HepG2 (cell line): ENCODE data around the gene CNEP1R1. TPM values are rescaled to one million over a fixed set of nuclear protein-coding genes. Genes with fewer than 3 reads are reported as not detected.
A peak's percentile ranks its signal among the peaks of the same experiment; 100 is the strongest.

Source experiments
- ATAC-seq: fragments of 200-7000 bp; cut with Tn5 transposase; 3 replicates; pipeline ENCODE4 v1.9.1; 2020; ENCODE audit warnings: mild to moderate bottlenecking, moderate library complexity
- BruUV-seq: library from RNA; stranded (reverse); fragments of 400-500 nt; replicated peaks from 2 replicates; lab custom pipeline; 2021; lab: Mats Ljungman, UMichigan
- CTCF ChIA-PET: fragments of 300-600 bp; formaldehyde crosslinking; extraction: SDS; loops from one replicate; lab custom pipeline; 2021; ENCODE audit warnings: low total read pairs, inconsistent platforms, low intra/inter-chr PET ratio; lab: Yijun Ruan, JAX
- POLR2A ChIA-PET: fragments of 350-600 bp; sonication (Branson Sonifier 250); formaldehyde crosslinking; loops from one replicate; lab custom pipeline; 2020; ENCODE audit warnings: antibody characterized with exemption, inconsistent platforms; lab: Yijun Ruan, JAX
- DNase-seq: peaks from one replicate; pipeline ENCODE4 v3.0.0-alpha.2; 2015; ENCODE audit warnings: low spot score
- FAIRE-seq: peaks from 3 replicates; lab custom pipeline; 2011; peaks lifted over from hg19 to GRCh38; lab: Jason Lieb, UNC
- H2AFZ ChIP-seq: one replicate; pipeline ENCODE4 v1.6.1; 2011; ENCODE audit warnings: low read length, inconsistent platforms
- H3K27ac ChIP-seq: fragments of 300-600 bp; 3 replicates; pipeline ENCODE4 v1.8.0; 2011; ENCODE audit warnings: mixed run types, mild to moderate bottlenecking, mixed read lengths, low read length, inconsistent platforms; ENCODE audit not compliant: insufficient read depth; ENCODE audit errors: extremely low read length
- H3K27me3 ChIP-seq, 2 experiments: fragments of 200-600 bp in 1 of 2; 2 replicates in 1 of 2; 3 replicates in 1 of 2; pipeline versions ENCODE4 v1.6.0 to v1.8.0; 2011; ENCODE audit warnings: low read length in 2 of 2, mild to moderate bottlenecking in 2 of 2, moderate library complexity in 2 of 2, inconsistent platforms in 1 of 2; ENCODE audit not compliant: insufficient read depth in 2 of 2, control insufficient read depth in 1 of 2
- H3K36me3 ChIP-seq, 2 experiments: fragments of 200-600 bp in 1 of 2; replicated peaks in 1 of 2; 2 replicates in 1 of 2; 3 replicates in 1 of 2; pipeline versions ENCODE4 v1.5.1 to v1.8.0; 2011; ENCODE audit warnings: low read length in 2 of 2, inconsistent platforms in 1 of 2; ENCODE audit not compliant: insufficient read depth in 2 of 2, control insufficient read depth in 1 of 2
- H3K4me1 ChIP-seq: 2 replicates; pipeline ENCODE4 v1.5.1; 2012; ENCODE audit warnings: low read length, inconsistent platforms; ENCODE audit not compliant: insufficient read depth
- H3K4me2 ChIP-seq: 2 replicates; pipeline ENCODE4 v1.6.0; 2011; ENCODE audit warnings: low read depth, low read length, inconsistent platforms
- H3K4me3 ChIP-seq, 3 experiments: fragments of 200-600 bp in 1 of 3; sonication (generic), shearing (Covaris generic) in 1 of 3; replicated peaks in 1 of 3; 2 replicates each; pipeline ENCODE4 v1.5.1; 2011 to 2016; ENCODE audit warnings: low read length in 3 of 3, inconsistent platforms in 2 of 3, low read depth in 2 of 3, mild to moderate bottlenecking in 2 of 3, control low read depth in 1 of 3, mixed read lengths in 1 of 3; ENCODE audit not compliant: insufficient read depth in 1 of 3
- H3K79me2 ChIP-seq: one replicate; pipeline ENCODE4 v1.6.1; 2011; ENCODE audit warnings: low read length, inconsistent platforms; ENCODE audit not compliant: insufficient read depth
- H3K9ac ChIP-seq: 2 replicates; pipeline ENCODE4 v1.6.0; 2011; ENCODE audit warnings: mild to moderate bottlenecking, low read depth, low read length, inconsistent platforms; ENCODE audit not compliant: insufficient read depth
- H3K9me3 ChIP-seq: 2 replicates; pipeline ENCODE4 v1.5.1; 2012; ENCODE audit warnings: mild to moderate bottlenecking, low read length
- H4K20me1 ChIP-seq: 2 replicates; pipeline ENCODE4 v1.6.0; 2011; ENCODE audit warnings: inconsistent platforms, mild to moderate bottlenecking, low read length, moderate library complexity; ENCODE audit not compliant: insufficient read depth
- ASH2L ChIP-seq: fragments of 300-600, 200-600 bp; sonication (generic); IDR thresholded peaks from 2 replicates; pipeline ENCODE4 v1.7.0; 2017; ENCODE audit warnings: low read depth, mild to moderate bottlenecking, moderate library complexity, mixed read lengths, low read length; ENCODE audit not compliant: insufficient read length
- CSRNP1 ChIP-seq: sonication (generic); formaldehyde crosslinking; IDR thresholded peaks from 2 replicates; pipeline ENCODE4 v1.8.1; 2023; ENCODE audit warnings: mild to moderate bottlenecking, missing genetic modification reagents
- ELF4 ChIP-seq: sonication (generic); formaldehyde crosslinking; IDR thresholded peaks from 2 replicates; pipeline ENCODE4 v1.5.0; 2020; ENCODE audit warnings: missing genetic modification reagents, mild to moderate bottlenecking, moderate library complexity, borderline replicate concordance
- FOXO1 ChIP-seq: sonication (generic); formaldehyde crosslinking; IDR thresholded peaks from 2 replicates; pipeline ENCODE4 v1.4.0; 2020; ENCODE audit warnings: missing genetic modification reagents
- GABPB1 ChIP-seq: IDR thresholded peaks from 2 replicates; pipeline ENCODE4 v1.6.1; 2016; ENCODE audit warnings: mild to moderate bottlenecking, missing genetic modification reagents, moderate library complexity, missing compliant biosample characterization
- HDAC6 ChIP-seq: fragments of 200-600 bp; sonication (generic); IDR thresholded peaks from 2 replicates; pipeline ENCODE4 v1.7.0; 2017; ENCODE audit warnings: mild to moderate bottlenecking, antibody characterized with exemption, low read length, low read depth
- HIVEP1 ChIP-seq: sonication (generic); formaldehyde crosslinking; IDR thresholded peaks from 2 replicates; pipeline ENCODE4 v1.4.0; 2020; ENCODE audit warnings: mild to moderate bottlenecking, missing genetic modification reagents
- NFAT5 ChIP-seq: sonication (generic); formaldehyde crosslinking; IDR thresholded peaks from 2 replicates; pipeline ENCODE4 v1.4.0; 2020; ENCODE audit warnings: missing genetic modification reagents
- NFYC ChIP-seq: IDR thresholded peaks from 2 replicates; pipeline ENCODE4 v1.6.1; 2016; ENCODE audit warnings: missing genetic modification reagents, missing compliant biosample characterization
- THRA ChIP-seq: sonication (generic); formaldehyde crosslinking; IDR thresholded peaks from 2 replicates; pipeline ENCODE4 v1.4.0; 2020; ENCODE audit warnings: missing genetic modification reagents, borderline replicate concordance
- ZBTB7B ChIP-seq: sonication (generic); formaldehyde crosslinking; IDR thresholded peaks from 2 replicates; pipeline ENCODE4 v1.4.0; 2020; ENCODE audit warnings: missing genetic modification reagents
- ZFY ChIP-seq: sonication (generic); formaldehyde crosslinking; IDR thresholded peaks from 2 replicates; pipeline ENCODE4 v1.4.0; 2020; ENCODE audit warnings: missing genetic modification reagents
- ZNF20 ChIP-seq: sonication (generic); formaldehyde crosslinking; IDR thresholded peaks from 2 replicates; pipeline ENCODE4 v1.4.0; 2020; ENCODE audit warnings: mild to moderate bottlenecking, moderate library complexity, missing genetic modification reagents
- ZNF224 ChIP-seq: sonication (generic); formaldehyde crosslinking; IDR thresholded peaks from 2 replicates; pipeline ENCODE4 v1.5.0; 2020; ENCODE audit warnings: mild to moderate bottlenecking, missing genetic modification reagents
- ZSCAN20 ChIP-seq: sonication (generic); formaldehyde crosslinking; IDR thresholded peaks from 2 replicates; pipeline ENCODE4 v1.4.0; 2020; ENCODE audit warnings: missing genetic modification reagents, mild to moderate bottlenecking, borderline replicate concordance
- WGBS: methylation state at CpG from one replicate; pipeline ENCODE4 v1.1.6; 2017; ENCODE audit warnings: low lambda C conversion rate; 5-methylcytosine and 5-hydroxymethylcytosine counted together
- in situ Hi-C: cut with HindIII; loops from 2 replicates; pipeline ENCODE4 v1.10.0; 2017; ENCODE audit warnings: low pct_unique_long_range_greater_than_20kb; ENCODE audit not compliant: extremely low pct_ligation_motif_present
- intact Hi-C: fragments of 100-400 bp; cut with micrococcal nuclease; formaldehyde crosslinking; loops from one replicate; pipeline ENCODE4 v1.10.0; 2022; ENCODE audit not compliant: unreplicated experiment
- polyA plus RNA-seq, 8 experiments: library from polyadenylated mRNA; depleted of rRNA in 3 of 8; stranded (reverse) in 7 of 8; unstranded in 1 of 8; fragments of >200 nt; fragmentation: Illumina TruSeq in 4 of 8; extraction: Trizol in 4 of 8; gene quantifications; 2 replicates each; pipeline versions ENCODE4 v1.2.1 to v1.2.3, GENCODE V29; 2011 to 2016; ENCODE audit warnings: low read depth in 4 of 8, missing spikeins in 1 of 8, mixed read lengths in 1 of 8; ENCODE audit not compliant: insufficient read depth in 1 of 8
- total RNA-seq, 5 experiments: library from RNA; depleted of rRNA; stranded (reverse); fragments of >200 nt; fragmentation: Illumina TruSeq; extraction: Trizol; gene quantifications; 2 replicates each; pipeline ENCODE4 v1.2.3, GENCODE V29; 2016; ENCODE audit warnings: low read depth in 1 of 5

Gene CNEP1R1
- total and polyA plus RNA-seq, 2 of the 13 experiments (the other 11 are each of a cell fraction or from before 2014, with no cell fraction given) = 23.6 to 26.8 TPM

- H3K36me3 ChIP-seq = peaks cover 2 to 13% of the 10 kb centered on the region in 2 experiments; a peak in 4 of 5 replicates
- no TSS peak for BruUV-seq
- no peaks in the 10 kb centered on the region; a peak in 2 of 5 replicates for H3K27me3 ChIP-seq
- DNase-seq (peak; percentile 23), FAIRE-seq (no peak), ATAC-seq (peak; percentile 57)
- intact Hi-C loops (loop anchor here (1.0 to 10.0 kb wide), 4 partner anchors 10 to 329 kb away; no protein-coding TSS in a partner anchor), in situ Hi-C loops (loop anchor here (25.0 kb wide), 1 partner anchor 337 kb away; the partner anchor contains the start of gene BRD7)
- H4K20me1 ChIP-seq = no peaks in the 10 kb centered on the region
- whole genome bisulfite sequencing = under 1% methylated on average over 17 of the region's 17 CpGs
- H3K27ac ChIP-seq = peak overlapping the region; percentile 56
- POLR2A ChIA-PET = interaction anchor here (0.6 to 2.6 kb wide), 13 partner anchors 8 to 188 kb away, joined by 3 to 24 read pairs (median 5); partner anchors contain the start of gene HEATR3
- H3K9ac ChIP-seq = peak overlapping the region; percentile 80
- no peaks in the 10 kb centered on the region for H3K9me3 ChIP-seq
- peak overlapping the region; percentile 72 for H3K4me2 ChIP-seq
- H3K4me3 ChIP-seq = peak overlapping the region; percentile 71 to 96 (median 85)
- peaks cover 44% of the 10 kb centered on the region for H3K4me1 ChIP-seq
- peaks cover 25% of the 10 kb centered on the region for H3K79me2 ChIP-seq
- CTCF ChIA-PET = interaction anchor here (1.5 to 2.3 kb wide), 3 partner anchors 41 to 189 kb away, joined by 7 to 11 read pairs (median 8); partner anchors contain the start of gene HEATR3
- H2AFZ ChIP-seq = peak overlapping the region; percentile 24
- TF ChIP-seq ZSCAN20 (CRISPR knock-in tag) = no peak
- no peak for TF ChIP-seq HIVEP1
- peak; percentile 45; the same call in 1 of the 2 replicates for TF ChIP-seq CSRNP1
- TF ChIP-seq HDAC6 = no peak
- TF ChIP-seq ZNF20 (CRISPR knock-in tag) = 0 out of 2 replicates have a peak, but pooled peaks have one; percentile 28
- no peak for TF ChIP-seq NFAT5 (CRISPR knock-in tag)
- TF ChIP-seq GABPB1 (CRISPR knock-in tag) = no peak
- TF ChIP-seq ZNF224 (CRISPR knock-in tag) = 0 out of 2 replicates have a peak, but pooled peaks have one; percentile 21
- 0 out of 2 replicates have a peak, but pooled peaks have one; percentile 15 for TF ChIP-seq ZBTB7B (CRISPR knock-in tag)
- TF ChIP-seq ZFY = peak; percentile 31; the same call in 1 of the 2 replicates
- no peak for TF ChIP-seq NFYC (CRISPR knock-in tag)
- 0 out of 2 replicates have a peak, but pooled peaks have one; percentile 89 for TF ChIP-seq ELF4 (CRISPR knock-in tag)
- peak; percentile 1 for TF ChIP-seq ASH2L
- no peak for TF ChIP-seq FOXO1 (CRISPR knock-in tag)
- 0 out of 2 replicates have a peak, but pooled peaks have one; percentile 2 for TF ChIP-seq THRA (CRISPR knock-in tag)
These were observed 509 bp downstream of the CNEP1R1 start for GRCh38 chr16:50025537-50025931.
